Pons (tissue), 1 donor: ENCODE results near the gene PNMA8B.
"Not testable (repeated sequence)": the region's sequence is repeated elsewhere in the genome, so short reads cannot be mapped to it uniquely, and the experiment has no call there.

ENCODE experiments used
- DNase-seq: peaks from one replicate; pipeline ENCODE4 v3.0.0-alpha.2; 2016; ENCODE audit warnings: low spot score

The PNMA8B gene

GRCh38 chr19:46513461-46514236 lies 18.0 kb upstream of the PNMA8B start:
- peak; percentile 69 for DNase-seq

GRCh38 chr19:46511237-46511636 lies 15.6 kb upstream of the PNMA8B start:
- no peak for DNase-seq

DNA sequence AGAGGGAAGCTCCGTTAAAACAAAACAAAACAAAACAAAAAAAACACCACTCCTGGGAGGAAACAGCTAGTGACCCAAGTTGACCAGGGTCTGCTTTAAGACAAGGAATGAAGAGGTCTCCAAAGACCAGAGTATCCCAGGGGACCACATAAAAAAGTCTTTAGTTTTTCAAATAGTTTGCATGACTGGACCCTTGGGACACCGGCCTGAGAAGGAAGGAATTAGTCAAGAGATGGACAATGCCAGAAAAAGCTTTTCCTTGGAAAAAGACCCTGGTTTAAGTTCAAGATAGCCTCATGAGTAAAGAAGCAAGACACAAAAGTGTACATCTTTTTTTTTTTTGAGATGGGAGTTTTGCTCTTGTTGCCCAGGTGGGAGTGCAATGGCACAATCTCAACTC lies 12.5 kb upstream of the PNMA8B start:
- no peak for DNase-seq

DNA sequence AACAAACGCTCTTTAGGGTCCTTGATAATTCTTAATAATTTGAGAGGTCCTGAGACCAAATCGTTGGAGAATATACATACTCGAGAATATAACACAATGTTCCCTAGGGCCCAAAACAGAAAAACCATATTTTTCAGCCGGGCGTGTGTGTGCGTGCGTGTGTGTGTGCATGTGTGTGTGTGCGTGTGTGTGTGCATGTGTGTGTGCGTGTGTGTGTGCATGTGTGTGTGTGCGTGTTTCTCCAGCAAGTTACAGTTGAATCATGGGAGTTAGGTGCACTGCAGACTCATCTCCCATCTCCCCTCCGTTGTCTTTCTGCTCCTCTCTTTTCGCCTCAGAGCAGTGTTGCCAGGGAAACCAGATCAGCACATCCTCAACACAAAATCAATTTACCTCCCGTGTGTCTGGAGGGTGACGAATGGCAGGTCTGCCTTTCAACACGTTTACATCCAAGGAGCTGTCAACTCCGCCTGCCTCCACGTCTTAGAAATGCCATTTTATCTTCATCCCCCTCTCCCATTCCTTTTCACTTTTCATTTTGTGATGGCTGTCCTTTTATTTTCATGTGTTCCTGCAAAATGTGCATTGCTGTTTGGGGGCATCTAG lies 8.3 kb upstream of the PNMA8B start:
- no peak for DNase-seq

GRCh38 chr19:46502891-46503290 lies 7.2 kb upstream of the PNMA8B start:
- no peak for DNase-seq

GRCh38 chr19:46499692-46500091 lies 4.0 kb upstream of the PNMA8B start:
- DNase-seq = no peak

- no peak for DNase-seq
These were observed 2.1 kb upstream of the PNMA8B start for GRCh38 chr19:46497773-46498172.

DNA sequence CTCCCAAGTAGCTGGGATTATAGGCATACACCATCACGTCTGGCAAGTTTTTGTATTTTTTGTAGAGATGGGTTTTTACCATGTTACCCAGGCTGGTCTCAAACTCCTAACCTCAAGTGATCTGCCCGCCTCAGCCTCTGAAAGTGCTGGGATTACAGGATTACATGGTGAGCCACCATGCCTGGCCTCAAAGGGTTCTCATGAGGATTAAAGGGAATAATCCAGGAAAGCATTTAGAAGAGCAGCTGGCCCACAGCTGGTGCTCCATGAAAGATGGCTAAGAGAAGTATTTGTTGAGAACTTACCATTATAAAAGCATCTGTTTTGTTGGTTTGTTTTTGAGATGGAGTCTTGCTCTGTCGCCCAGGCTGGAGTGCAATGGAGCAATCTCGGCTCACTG lies 1.2 kb upstream of the PNMA8B start:
- DNase-seq = not testable (repeated sequence)

DNA sequence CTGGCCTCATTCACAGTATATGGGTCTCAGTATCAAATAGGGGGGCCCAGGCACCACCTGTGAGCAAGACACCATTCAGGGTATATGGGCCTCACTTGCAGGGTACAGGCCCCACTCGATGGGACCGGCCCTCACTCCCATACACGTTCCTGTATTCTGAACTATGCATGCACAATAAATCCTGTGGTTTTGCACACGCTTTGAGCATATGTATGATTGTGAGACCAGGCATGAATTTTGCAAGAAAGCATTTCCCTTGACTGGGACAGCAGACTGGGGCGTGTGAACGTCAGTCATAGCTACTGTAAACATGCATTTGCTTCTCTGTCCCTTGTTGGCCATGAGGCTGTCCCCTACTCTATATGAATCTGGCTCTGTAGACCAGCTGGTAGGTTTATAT lies 637 bp upstream of the PNMA8B start:
- no peak for DNase-seq

DNA sequence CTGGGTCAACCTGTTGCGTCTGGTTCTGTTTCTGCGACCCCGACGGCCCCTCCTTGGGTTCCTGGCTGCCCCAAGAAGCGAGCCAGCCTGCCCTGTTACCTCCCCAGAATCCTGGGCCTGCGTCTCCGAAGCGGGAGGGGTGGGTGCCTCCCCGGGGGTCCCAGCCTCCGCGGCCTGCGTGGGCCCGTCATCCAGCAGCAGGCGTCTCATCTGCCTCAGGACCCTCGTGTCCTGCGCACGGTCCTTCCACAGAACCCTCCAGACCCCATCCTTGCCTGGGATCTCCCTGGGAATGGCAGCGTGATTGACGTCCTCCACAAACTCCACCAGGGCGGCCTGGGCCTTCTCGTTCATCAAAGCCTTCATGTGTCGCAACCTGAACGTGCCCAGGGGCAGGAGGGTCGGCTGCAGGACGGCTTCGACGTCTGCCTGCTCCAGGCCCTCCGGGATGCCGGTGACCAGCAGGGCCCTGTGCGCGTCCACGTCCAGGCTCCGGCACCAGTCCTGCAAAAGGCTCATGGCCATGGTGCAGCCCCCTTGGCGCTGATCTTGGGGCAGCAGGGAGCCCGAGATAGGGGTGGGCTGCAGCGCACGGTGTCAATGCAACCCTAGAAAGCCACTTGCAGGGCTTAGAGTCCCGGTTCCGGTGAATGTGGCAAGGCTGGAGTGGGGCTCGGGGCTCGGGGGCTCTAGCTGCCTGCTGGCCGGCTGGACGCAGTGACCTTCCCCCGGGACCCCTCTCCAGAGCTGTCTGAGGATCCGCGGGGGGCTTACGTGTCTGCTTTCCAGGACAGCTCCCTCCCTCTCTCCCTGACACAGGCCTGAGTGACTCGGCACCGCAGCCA lies 504 bp downstream of the PNMA8B start:
- no peak for DNase-seq

- no peak for DNase-seq
These were observed 1.3 kb downstream of the PNMA8B start for GRCh38 chr19:46494146-46494940.

DNA sequence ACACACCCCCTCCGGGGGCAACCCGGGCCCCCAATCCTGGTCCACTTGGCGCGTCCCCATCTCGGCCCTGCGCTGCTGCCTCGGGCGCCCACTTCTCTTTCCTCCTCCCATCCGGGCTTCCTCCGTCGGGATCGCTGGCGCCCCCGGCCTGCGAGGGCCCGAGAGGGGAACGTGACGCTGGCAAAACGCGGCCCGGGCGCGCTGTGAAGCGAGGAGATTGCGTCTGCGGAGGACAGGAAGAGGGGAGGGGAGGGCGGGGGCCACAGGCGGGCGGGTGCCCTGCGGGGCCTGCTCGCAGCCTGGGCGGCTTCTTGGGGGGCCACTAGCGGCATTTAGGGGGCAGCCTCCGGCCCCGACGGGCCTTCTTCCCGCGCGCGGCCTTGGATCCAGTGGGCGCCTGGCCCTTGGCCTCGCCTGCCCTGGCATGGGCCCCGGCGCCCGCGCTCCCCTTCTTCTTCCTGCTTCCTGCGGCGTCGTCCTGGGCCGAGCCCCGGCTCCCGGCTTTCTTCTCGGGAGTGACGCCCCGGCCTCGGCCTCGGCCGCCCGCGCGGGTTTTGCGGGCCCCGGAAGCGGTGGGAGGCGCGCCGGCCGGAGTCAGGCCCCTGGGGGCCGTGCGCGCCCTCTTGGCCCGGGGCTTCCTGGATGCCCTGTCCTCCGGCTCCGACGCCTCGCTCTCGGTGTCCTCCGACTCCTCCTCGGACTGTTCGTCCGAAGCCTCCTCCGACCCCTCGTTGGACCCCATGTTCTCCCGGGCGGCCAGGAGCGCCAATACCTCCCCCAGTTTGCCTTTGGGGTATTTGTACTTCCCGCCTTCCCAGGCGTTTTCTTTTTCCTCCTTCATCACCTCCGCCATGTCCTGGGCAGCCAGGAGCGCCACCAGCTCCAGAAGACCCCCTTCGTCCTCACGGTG lies 2.2 kb downstream of the PNMA8B start:
- DNase-seq = no peak

DNA sequence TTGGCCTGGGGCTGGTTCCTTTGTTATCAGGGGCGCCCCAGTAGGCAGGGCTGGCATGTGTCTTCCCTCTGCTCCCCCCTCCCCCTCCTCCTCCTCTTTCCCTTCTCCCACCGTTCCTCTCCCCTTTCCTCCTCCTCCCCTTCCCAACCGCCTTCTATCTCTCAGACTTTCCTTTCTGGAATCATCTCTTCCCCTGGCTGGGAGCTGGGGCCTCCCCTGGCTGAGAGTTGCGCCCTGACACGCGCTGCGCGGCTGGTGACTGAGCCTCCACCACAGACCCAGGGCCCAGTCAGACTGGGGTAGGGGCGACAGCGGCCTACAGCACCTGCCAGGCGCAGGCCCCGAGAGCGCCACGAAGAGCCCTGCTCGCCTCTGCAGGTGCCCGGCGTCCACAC lies 2.8 kb downstream of the PNMA8B start:
- DNase-seq = no peak

- no peak for DNase-seq
These were observed 3.5 kb downstream of the PNMA8B start for GRCh38 chr19:46491975-46492682.

GRCh38 chr19:46490774-46491173 lies 4.9 kb downstream of the PNMA8B start:
- no peak for DNase-seq

DNA sequence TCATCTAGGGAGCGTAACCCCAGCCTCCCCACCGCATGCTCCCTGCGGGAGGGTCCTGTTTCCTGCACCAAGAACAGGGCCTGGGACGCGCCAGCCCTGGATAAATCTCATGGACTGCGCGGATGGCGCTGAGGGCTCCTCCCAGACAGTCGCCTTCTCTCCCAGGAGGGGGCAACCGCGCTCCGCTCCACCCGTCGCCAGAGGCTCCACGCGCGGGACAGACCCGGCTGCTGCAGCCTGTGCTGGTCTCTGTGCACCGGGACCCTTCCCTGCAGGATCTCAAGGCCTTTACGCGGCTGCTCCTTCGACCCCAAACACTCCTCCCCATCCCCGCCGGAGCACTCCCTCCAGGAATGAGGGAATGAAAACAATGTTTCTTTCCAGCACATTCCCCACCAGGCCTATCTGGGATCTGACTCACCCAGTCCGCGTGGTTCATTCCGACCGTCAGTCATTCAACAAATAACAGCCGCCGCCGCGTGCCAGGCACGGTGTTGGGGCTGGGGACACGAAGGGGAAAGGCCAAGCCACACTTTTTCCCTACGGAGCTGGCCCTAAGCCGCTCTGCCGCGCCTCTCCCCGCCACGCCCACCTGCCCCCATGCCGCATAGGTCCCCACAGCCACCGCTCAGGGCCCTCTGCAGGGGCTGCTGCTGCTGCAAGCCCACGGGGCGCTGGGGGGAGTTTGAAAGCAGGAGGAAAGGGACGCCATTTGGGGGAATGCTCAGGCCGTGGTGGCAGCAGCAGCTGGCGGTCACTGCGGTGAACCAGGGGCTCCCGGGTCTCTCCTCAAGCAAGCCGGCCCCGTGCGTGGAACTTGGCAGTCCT lies 6.0 kb downstream of the PNMA8B start:
- peak; percentile 53 for DNase-seq

DNA sequence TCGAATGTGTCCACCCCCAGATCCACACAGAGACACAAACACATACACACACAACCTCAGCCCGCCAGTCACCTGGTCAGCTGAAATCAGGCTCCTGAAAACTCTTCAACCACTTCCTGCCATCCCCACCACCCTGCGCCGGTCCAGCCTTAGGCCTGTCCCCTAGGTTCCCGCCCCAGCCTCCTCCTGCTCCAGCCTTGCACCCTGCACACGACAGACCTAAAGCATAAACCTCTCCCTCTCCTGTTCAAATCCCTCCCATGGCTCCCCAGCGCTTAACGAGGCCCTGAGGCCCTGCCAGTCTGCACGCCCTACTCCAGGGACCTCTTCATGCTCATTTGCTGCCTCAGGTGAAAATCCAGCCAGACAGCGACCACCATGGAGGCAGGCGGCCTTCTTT lies 7.1 kb downstream of the PNMA8B start:
- DNase-seq = no peak

- DNase-seq = peak; percentile 64
These were observed 7.7 kb downstream of the PNMA8B start for GRCh38 chr19:46487802-46488445.
